ENCODE results near the gene RBMS3.
"Not testable (repeated sequence)": the region's sequence is repeated elsewhere in the genome, so short reads cannot be mapped to it uniquely, and the experiment has no call there.

- not testable (repeated sequence) for TF ChIP-seq CTCF, POLR2A (IDR thresholded peaks at IDR 0.05)
These were observed 192.8 kb downstream of the RBMS3 start for GRCh38 chr3:29473481-29474170.
